Activated CD4-positive, alpha-beta T cell treated with anti-CD3 and anti-CD28 coated beads, Interleukin-2, amount 10 ng/mL, durations not matched to agents 7 days and 5 days (primary cell): ENCODE results near the gene GID8. TPM values are rescaled to one million over a fixed set of nuclear protein-coding genes. Genes with fewer than 3 reads are reported as not detected.

Experiments used
- CTCF ChIA-PET: fragments of 350-600 bp; sonication (Branson Sonifier 250); formaldehyde crosslinking; loops from one replicate; lab custom pipeline; 2021; ENCODE audit warnings: antibody characterized with exemption; lab: Charles Lee
- POLR2A ChIA-PET: fragments of 350-600 bp; sonication (Branson Sonifier 250); formaldehyde crosslinking; loops from one replicate; lab custom pipeline; 2021; ENCODE audit warnings: antibody characterized with exemption; lab: Charles Lee
- DNase-seq: peaks from one replicate; pipeline ENCODE4 v3.0.0-alpha.2; 2020
- H3K27ac Mint-ChIP-seq: one replicate; pipeline ENCODE4 v1.8.0; 2021; ENCODE audit warnings: mild to moderate bottlenecking, moderate library complexity, mixed read lengths
- H3K27me3 Mint-ChIP-seq: one replicate; pipeline ENCODE4 v1.8.0; 2021; ENCODE audit warnings: mixed read lengths
- H3K36me3 Mint-ChIP-seq: one replicate; pipeline ENCODE4 v1.8.0; 2021; ENCODE audit warnings: low read depth, mixed read lengths
- H3K4me1 Mint-ChIP-seq: one replicate; pipeline ENCODE4 v1.8.0; 2021; ENCODE audit warnings: mixed read lengths
- H3K4me3 Mint-ChIP-seq: one replicate; pipeline ENCODE4 v1.8.0; 2021; ENCODE audit warnings: mild to moderate bottlenecking, moderate library complexity, mixed read lengths
- H3K9me3 Mint-ChIP-seq: one replicate; pipeline ENCODE4 v1.8.0; 2021; ENCODE audit warnings: mixed read lengths
- total RNA-seq, 2 experiments: library from RNA; stranded (reverse); gene quantifications; one replicate each; pipeline ENCODE4 v1.2.3, GENCODE V29; 2021

Gene GID8
- total RNA-seq, 2 experiments from 2014 or later = 32.5 to 35.1 TPM

DNA sequence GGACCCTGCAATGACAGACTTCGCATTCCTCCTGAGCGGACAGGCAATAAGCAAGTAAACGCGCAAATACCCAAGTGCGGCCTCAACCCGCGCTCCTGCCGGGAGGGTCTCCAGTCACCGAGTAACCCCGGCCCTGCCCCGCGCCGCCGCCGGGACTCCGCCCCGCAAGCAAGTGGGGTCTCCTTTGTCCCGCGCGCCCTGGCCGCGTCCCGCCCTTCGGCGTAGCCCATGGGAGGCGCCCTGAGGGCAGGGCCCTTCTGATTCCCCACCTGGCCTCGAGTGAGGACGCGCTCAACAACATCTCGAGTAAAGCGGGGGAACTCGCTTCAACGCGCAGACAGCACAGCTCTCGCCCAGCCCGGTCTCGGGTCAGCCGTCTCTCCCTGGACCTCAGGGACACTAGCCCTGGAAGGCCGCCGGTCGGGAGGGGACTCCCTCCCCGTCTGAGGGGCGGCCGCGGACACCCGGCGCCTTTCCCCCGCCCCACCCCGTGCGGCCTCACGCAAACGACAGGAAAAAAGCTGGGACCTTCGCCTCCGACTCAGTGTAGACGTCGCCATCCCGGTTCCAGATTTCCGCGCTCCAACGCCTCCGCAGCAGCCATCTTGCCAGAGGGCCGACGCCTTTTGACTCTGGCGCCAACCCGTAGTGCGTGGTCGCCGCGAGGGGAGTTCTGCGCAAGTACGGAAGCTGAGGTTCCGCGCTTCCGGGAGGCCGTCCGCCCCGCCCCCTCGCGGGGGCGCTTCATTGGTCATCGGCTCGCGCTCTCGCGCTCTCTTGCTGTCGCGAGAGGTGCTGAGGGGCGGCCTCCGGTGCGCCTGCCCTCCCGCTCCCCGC lies 461 bp upstream of the GID8 start:
- POLR2A ChIA-PET = interaction anchor here (0.7 to 1.5 kb wide), 3 partner anchors 9 to 19 kb away, joined by 3 to 4 read pairs (median 3); no protein-coding TSS in a partner anchor
- Mint-ChIP-seq H3K9me3 (no peaks in the 10 kb centered on the region), H3K4me3 (no peak overlapping the region), H3K27me3 (no peaks in the 10 kb centered on the region), H3K27ac (peak overlapping the region; percentile 92), H3K4me1 (peaks cover 35% of the 10 kb centered on the region), H3K36me3 (peaks cover 21% of the 10 kb centered on the region)
- peak; percentile 97 for DNase-seq
- CTCF ChIA-PET = interaction anchor here (0.8 to 4.0 kb wide), 8 partner anchors 12 to 286 kb away, joined by 3 to 14 read pairs (median 4); partner anchors contain the start of gene DIDO1

DNA sequence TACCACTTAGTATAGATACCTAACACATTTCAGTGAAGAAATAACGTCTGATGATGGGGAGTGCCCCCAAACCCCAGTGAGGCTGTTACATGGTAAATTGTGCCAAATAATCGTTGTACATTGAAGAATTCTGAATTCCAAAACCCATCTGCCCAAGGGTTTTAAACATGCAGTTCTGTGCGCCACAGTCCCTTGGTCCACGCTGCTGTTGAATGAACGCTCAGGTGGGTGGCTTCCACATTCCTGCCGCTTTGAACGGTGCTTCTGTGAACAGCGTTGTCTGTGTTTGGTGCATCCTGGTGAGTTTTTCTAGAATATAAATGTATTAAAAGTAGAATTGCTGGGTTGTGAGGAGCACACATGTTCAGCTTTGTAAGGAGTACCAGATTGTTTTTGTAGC lies 2.9 kb downstream of the GID8 start:
- H3K36me3 Mint-ChIP-seq = peaks cover 41% of the 10 kb centered on the region
- DNase-seq = no peak
- no peak overlapping the region for H3K27ac Mint-ChIP-seq
- H3K27me3 Mint-ChIP-seq = no peaks in the 10 kb centered on the region
- ChIA-PET CTCF (interaction anchor here (1.5 kb wide), 1 partner anchor 13 kb away, joined by 4 read pairs; no protein-coding TSS in a partner anchor), POLR2A (interaction anchor here (0.6 kb wide), 1 partner anchor 19 kb away, joined by 3 read pairs; no protein-coding TSS in a partner anchor)
- no peak overlapping the region for H3K4me3 Mint-ChIP-seq
- peaks cover 33% of the 10 kb centered on the region for H3K4me1 Mint-ChIP-seq
- no peaks in the 10 kb centered on the region for H3K9me3 Mint-ChIP-seq

DNA sequence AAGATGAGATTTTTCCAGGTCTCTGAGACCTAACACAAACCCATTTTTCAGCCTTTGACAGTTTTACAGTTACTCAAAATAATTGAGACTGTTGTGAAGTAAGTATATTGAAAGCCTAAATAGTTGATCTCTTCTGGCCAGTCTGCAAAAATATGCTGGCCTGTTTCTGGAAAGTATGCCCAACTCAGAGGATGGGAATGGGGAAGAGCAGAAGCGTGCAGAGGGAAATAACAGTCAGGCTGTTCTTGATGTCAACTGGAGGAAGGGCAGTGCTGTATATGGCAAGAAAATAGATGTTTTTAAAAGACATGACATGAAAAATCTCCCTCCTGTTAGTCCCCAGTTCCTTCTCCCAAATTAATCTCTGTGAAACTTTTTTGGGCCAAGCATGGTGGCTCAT lies 3.8 kb downstream of the GID8 start:
- ChIA-PET POLR2A (no interaction called here), CTCF (no interaction called here)
- H3K9me3 Mint-ChIP-seq = no peaks in the 10 kb centered on the region
- peaks cover 47% of the 10 kb centered on the region for H3K36me3 Mint-ChIP-seq
- H3K27ac Mint-ChIP-seq = no peak overlapping the region
- DNase-seq = no peak
- H3K4me3 Mint-ChIP-seq = no peak overlapping the region
- H3K27me3 Mint-ChIP-seq = no peaks in the 10 kb centered on the region
- H3K4me1 Mint-ChIP-seq = peaks cover 32% of the 10 kb centered on the region

DNA sequence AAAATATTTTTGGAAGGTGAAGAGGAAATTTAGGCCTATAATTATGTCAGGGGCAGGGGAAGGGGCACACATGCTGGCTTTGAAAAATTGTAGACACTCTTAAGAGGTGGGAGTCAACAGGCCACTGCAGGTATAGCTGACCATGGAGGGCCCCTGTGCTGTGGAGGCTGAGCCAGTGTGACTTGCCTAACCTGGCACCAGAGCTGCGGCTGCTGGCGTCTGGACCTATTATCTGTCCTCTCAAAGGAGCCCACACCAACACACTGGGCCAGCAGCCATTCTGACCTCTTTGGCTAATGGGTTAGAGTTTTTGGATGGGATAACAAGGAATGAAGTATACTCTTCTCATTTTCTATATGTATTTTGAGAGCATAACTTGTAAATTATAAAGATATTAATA lies 4.5 kb downstream of the GID8 start:
- Mint-ChIP-seq H3K9me3 (no peaks in the 10 kb centered on the region), H3K4me1 (peaks cover 28% of the 10 kb centered on the region), H3K27me3 (no peaks in the 10 kb centered on the region), H3K4me3 (no peak overlapping the region), H3K27ac (no peak overlapping the region), H3K36me3 (peaks cover 49% of the 10 kb centered on the region)
- ChIA-PET POLR2A (no interaction called here), CTCF (no interaction called here)
- no peak for DNase-seq

DNA sequence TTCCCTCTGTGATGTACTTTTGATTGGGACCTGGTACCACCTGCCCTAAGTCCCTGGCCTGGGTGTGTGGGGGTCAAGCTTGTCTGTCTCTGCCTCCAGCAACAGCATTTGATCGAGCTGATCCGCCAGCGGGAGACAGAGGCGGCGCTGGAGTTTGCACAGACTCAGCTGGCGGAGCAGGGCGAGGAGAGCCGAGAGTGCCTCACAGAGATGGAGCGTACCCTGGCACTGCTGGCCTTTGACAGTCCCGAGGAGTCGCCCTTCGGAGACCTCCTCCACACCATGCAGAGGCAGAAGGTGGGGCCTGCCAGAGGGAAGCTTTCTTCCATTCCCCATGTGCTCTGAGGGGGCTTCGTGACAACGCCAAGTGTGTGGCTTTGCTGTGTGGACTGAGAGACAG lies 5.4 kb downstream of the GID8 start:
- CTCF ChIA-PET = no interaction called here
- Mint-ChIP-seq H3K4me1 (peaks cover 28% of the 10 kb centered on the region), H3K4me3 (no peak overlapping the region), H3K27me3 (no peaks in the 10 kb centered on the region), H3K27ac (no peak overlapping the region), H3K36me3 (peaks cover 57% of the 10 kb centered on the region), H3K9me3 (no peaks in the 10 kb centered on the region)
- DNase-seq = no peak
- POLR2A ChIA-PET = no interaction called here

DNA sequence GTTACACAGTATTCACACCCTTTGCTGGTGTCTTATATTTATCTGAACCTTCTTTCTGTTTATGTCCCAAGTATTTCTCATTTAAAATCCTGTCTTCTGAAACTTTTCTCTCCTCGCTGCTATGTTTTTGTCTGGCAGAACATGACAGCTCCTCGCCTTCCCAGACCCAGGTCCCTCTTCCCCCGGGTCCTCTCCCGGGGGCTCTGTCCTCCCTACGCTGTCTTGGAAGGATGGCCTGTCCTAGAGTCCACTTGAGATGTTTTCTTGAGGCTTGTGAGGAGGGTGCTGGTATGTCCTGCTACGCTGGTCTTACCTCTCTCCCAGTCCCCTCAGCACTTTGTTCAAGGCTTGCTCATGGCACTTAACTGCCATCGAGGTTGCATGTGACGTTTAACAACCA lies 6.2 kb downstream of the GID8 start:
- Mint-ChIP-seq H3K27ac (no peak overlapping the region), H3K27me3 (no peaks in the 10 kb centered on the region), H3K4me1 (peaks cover 20% of the 10 kb centered on the region), H3K9me3 (peaks cover 3% of the 10 kb centered on the region), H3K36me3 (peaks cover 62% of the 10 kb centered on the region), H3K4me3 (no peak overlapping the region)
- CTCF ChIA-PET = interaction anchor here (0.6 to 1.1 kb wide), 2 partner anchors 9 to 58 kb away, joined by 3 read pairs; no protein-coding TSS in a partner anchor
- no peak for DNase-seq
- POLR2A ChIA-PET = no interaction called here

DNA sequence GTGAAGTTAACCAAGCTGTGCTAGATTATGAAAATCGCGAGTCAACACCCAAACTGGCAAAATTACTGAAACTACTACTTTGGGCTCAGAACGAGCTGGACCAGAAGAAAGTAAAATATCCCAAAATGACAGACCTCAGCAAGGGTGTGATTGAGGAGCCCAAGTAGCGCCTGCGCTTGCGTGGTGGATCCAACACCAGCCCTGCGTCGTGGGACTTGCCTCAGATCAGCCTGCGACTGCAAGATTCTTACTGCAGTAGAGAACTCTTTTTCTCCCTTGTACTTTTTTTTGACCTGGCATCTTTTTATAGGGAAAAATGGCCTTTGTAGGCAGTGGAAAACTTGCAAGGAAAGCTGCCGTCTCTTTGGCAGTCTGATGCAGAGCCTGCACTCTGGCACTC lies 6.8 kb downstream of the GID8 start:
- no peak overlapping the region for H3K4me3 Mint-ChIP-seq
- peaks cover 64% of the 10 kb centered on the region for H3K36me3 Mint-ChIP-seq
- DNase-seq = no peak
- ChIA-PET POLR2A (no interaction called here), CTCF (interaction anchor here (0.6 to 1.1 kb wide), 2 partner anchors 9 to 57 kb away, joined by 3 read pairs; no protein-coding TSS in a partner anchor)
- no peak overlapping the region for H3K27ac Mint-ChIP-seq
- H3K4me1 Mint-ChIP-seq = peaks cover 15% of the 10 kb centered on the region
- H3K27me3 Mint-ChIP-seq = no peaks in the 10 kb centered on the region
- H3K9me3 Mint-ChIP-seq = peaks cover 3% of the 10 kb centered on the region

DNA sequence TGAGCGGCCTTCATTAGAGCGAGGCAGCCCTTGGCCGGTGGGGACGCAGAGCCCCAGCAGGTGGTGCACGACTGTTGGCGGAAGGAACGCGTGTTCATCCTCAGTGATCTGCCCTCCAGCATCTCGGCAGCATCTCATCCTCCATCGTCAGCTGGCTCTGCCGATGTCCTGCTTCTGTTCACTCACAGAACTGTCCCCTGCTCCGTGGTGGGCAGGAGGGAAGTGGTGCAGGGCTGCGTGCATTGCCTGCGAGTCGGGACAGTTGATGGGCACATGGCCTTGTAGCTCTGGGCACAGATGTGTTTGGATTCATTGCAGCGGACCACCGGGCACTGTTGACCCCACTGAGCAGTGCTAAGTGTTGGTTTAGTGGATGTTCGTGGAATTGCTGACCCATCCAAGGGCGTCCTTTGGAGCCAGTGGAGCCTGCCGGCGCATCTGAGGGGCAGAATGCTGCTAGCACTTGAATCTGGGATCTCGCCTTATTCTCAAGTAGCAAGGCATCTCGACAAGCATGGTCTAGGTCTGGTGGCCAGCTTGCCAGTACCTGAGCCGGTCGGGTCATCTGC lies 7.9 kb downstream of the GID8 start:
- CTCF ChIA-PET = no interaction called here
- no peaks in the 10 kb centered on the region for H3K27me3 Mint-ChIP-seq
- POLR2A ChIA-PET = no interaction called here
- H3K4me3 Mint-ChIP-seq = no peak overlapping the region
- H3K9me3 Mint-ChIP-seq = peaks cover 3% of the 10 kb centered on the region
- H3K36me3 Mint-ChIP-seq = peaks cover 74% of the 10 kb centered on the region
- peaks cover 16% of the 10 kb centered on the region for H3K4me1 Mint-ChIP-seq
- no peak for DNase-seq
- H3K27ac Mint-ChIP-seq = no peak overlapping the region

DNA sequence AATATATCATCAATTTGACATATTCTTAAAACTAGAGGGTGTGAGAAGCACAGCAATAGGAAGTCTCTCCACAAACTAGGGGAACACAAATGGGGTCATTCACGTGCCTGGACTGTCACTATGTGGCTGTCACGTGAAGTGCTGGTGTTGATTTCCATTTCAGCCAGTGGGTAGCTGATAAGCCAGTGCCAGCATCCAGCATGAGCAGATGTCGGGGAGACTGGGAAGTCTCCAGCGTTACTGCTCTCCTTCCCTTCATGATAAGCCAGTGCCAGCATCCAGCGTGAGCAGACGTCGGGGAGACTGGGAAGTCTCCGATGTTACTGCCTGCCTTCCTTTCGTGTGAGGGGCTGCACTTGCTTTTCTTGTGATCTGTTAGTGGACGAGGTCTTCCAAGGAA lies 9.0 kb downstream of the GID8 start:
- CTCF ChIA-PET = interaction anchor here (1.6 kb wide), 1 partner anchor 12 kb away, joined by 4 read pairs; no protein-coding TSS in a partner anchor
- H3K4me1 Mint-ChIP-seq = peaks cover 10% of the 10 kb centered on the region
- H3K27ac Mint-ChIP-seq = no peak overlapping the region
- peaks cover 71% of the 10 kb centered on the region for H3K36me3 Mint-ChIP-seq
- no peaks in the 10 kb centered on the region for H3K27me3 Mint-ChIP-seq
- no peak overlapping the region for H3K4me3 Mint-ChIP-seq
- no peak for DNase-seq
- peaks cover 3% of the 10 kb centered on the region for H3K9me3 Mint-ChIP-seq
- POLR2A ChIA-PET = no interaction called here

DNA sequence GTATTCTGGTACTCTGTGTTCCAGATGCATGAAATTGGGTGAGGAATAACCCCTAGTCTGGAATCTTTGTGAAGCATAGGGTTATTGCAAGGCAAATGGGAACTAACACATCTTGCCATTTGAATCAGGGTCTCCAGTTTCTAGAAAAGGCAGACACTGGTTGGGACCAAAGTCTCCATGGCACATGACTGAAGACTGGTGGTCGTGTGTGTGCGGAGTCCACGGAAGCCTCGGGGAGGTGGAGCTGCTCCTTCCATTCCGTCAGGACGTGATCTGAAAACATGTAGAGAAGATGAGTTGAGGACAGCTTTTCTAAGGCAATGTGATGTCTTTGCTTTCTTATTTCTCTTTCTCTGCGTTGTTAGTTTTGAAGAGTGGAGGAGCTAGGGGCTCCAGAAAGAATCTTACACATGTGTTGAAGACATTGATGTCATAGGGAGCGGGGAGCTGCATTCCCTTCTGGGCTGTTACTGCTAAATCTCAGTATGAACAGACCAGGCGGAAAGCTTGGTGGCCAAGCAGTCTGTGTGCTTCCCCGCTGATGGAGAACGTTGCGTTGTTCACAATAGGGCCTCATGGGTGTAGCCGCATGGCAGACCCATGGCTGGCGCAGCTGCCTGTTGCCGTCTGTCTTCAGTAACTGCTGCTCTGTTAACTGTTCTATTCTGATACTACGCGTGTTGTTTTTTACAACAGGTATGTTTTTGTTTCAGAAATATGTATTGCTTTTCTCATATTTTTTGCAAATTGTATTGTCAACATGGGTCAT lies 9.8 kb downstream of the GID8 start:
- H3K27me3 Mint-ChIP-seq = no peaks in the 10 kb centered on the region
- no peak for DNase-seq
- H3K4me1 Mint-ChIP-seq = peaks cover 13% of the 10 kb centered on the region
- ChIA-PET POLR2A (no interaction called here), CTCF (interaction anchor here (0.8 to 1.6 kb wide), 3 partner anchors 9 to 33 kb away, joined by 3 to 4 read pairs (median 3); no protein-coding TSS in a partner anchor)
- H3K36me3 Mint-ChIP-seq = peaks cover 68% of the 10 kb centered on the region
- no peak overlapping the region for H3K27ac Mint-ChIP-seq
- peaks cover 3% of the 10 kb centered on the region for H3K9me3 Mint-ChIP-seq
- no peak overlapping the region for H3K4me3 Mint-ChIP-seq

DNA sequence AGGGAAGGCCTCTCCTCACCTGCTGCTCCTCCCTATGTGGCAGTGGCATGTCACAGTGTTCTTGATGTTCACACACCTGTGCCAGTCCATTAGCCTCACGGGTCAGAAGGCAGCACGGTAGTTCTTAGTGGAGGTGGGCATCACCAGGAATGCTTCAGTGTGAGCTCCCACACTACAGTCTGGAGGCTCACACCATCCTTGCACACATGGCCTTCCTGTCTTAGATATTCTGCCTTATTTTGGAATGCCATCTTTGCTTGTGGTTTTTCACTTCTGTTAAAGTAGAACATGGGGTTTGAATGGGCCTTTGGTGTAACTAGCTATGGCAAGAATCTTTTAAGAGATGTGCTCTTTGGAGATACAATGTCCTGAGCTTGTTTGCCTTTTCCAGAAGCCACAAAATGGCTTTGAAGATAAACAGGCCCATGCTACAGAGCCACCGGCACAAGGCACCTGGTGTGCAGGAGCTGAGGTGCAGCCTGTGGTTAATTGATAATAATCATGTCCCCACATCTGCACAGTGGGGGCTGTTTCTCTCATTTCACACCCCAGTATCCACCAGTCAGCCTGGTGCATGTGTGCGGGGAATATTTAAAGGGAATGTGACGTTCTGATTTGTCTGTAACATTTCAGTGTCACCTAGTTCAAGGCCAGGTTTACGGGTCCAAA lies 11.3 kb downstream of the GID8 start:
- DNase-seq = no peak
- Mint-ChIP-seq H3K27me3 (no peaks in the 10 kb centered on the region), H3K4me3 (no peak overlapping the region), H3K9me3 (peaks cover 3% of the 10 kb centered on the region), H3K36me3 (peaks cover 58% of the 10 kb centered on the region), H3K4me1 (peaks cover 22% of the 10 kb centered on the region), H3K27ac (no peak overlapping the region)
- ChIA-PET CTCF (interaction anchor here (1.0 to 1.7 kb wide), 6 partner anchors 10 to 31 kb away, joined by 3 to 6 read pairs (median 4); partner anchors contain the start of gene GID8), POLR2A (no interaction called here)

DNA sequence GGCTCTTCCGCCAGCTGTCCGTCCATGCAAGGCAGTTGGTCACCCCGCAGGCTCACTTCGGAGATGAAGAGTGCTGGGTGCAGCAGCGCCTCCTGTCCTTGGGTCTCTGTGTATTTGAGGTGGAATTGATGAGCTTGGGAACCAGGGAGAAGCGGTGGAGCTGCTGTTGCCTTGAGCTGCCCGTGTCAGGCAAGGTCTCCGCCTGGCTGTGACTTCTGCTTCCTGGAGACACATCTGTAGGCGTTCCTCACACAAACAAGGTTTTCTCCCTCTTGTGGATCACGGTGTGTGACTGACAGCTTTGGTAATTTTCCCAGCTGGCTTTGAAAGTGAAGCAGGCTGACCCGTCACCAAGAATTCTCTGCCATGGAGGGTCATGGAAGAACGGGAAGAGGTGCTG lies 12.0 kb downstream of the GID8 start:
- CTCF ChIA-PET = interaction anchor here (1.0 to 1.7 kb wide), 6 partner anchors 11 to 31 kb away, joined by 3 to 6 read pairs (median 4); partner anchors contain the start of gene GID8

More for the DNA sequence above, 12.0 kb downstream of the GID8 start:
- no peak for DNase-seq
- Mint-ChIP-seq H3K27ac (no peak overlapping the region), H3K4me3 (no peak overlapping the region), H3K36me3 (peaks cover 52% of the 10 kb centered on the region), H3K4me1 (peaks cover 28% of the 10 kb centered on the region), H3K27me3 (no peaks in the 10 kb centered on the region), H3K9me3 (peaks cover 3% of the 10 kb centered on the region)
- POLR2A ChIA-PET = no interaction called here
